Spleen (tissue), 7 donors: ENCODE data around the gene NDUFC1.

Experiments used
- CTCF ChIP-seq, 11 experiments: fragments of 200-600 bp in 7 of 11; fragments of 450-650 bp in 4 of 11; sonication (generic) in 4 of 11; IDR thresholded peaks in 8 of 11; conservative IDR thresholded peaks in 3 of 11; 1 replicate in 7 of 11; 2 replicates in 4 of 11; pipeline versions ENCODE4 v1.4.0 to v1.8.0; 2016 to 2021; ENCODE audit warnings: antibody characterized with exemption in 11 of 11, inconsistent platforms in 4 of 11, mild to moderate bottlenecking in 1 of 11
- POLR2A ChIP-seq, 3 donors: fragments of 450-650 bp; IDR thresholded peaks; one replicate each; pipeline ENCODE4 v1.5.1; 2017; ENCODE audit warnings: antibody characterized with exemption in 3 of 3, mild to moderate bottlenecking in 1 of 3
- donor health status: DM: no; HTN: no; CAD: no; lungs with moderate emphysema.
- donor health status: DM: no; HTN: no; CAD: no.
- donor health status: DM: no; HTN: no; CAD: no.

- TF ChIP-seq POLR2A (IDR thresholded peaks at IDR 0.05) (no peak), CTCF (IDR thresholded peaks at IDR 0.05 in 8 of 11, conservative IDR thresholded peaks at IDR 0.05 in 3 of 11) (no peak)
These were observed 2.7 kb downstream of the NDUFC1 start for GRCh38 chr4:139299536-139299935.
